ENCODE results near the gene TRHDE.

DNA sequence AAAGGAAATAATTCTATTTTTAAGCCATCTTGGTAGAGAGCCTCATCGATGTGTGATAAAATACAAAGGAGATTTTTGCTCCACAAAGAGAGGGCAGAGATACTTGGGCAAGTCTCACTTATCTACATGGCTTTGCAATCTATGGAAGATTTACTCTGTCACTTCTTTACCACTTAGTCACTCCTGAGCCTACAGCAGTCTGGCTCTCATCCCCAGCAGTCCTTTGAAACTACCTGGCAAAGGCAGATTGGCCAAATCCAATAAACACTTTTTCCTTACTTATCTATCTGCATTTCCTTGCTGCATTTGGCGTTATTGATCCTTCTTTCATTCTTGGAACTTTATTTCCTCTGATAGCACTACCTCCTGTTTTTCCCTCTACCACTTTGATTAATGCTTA is 170.0 kb downstream of the TRHDE start:
- TF ChIP-seq CTCF (IDR thresholded peaks at IDR 0.05; ENCODE audit: poor library complexity, severe bottlenecking), result no peak
- no peak for TF ChIP-seq POLR2AphosphoS5 (IDR thresholded peaks at IDR 0.05)
- TF ChIP-seq RAD21 (conservative IDR thresholded peaks at IDR 0.05), result no peak
- no peak for TF ChIP-seq EZH2 (IDR thresholded peaks at IDR 0.05; ENCODE audit: borderline replicate concordance, insufficient read depth, low read length, poor library complexity, severe bottlenecking)
- TF ChIP-seq, protein P1, sequence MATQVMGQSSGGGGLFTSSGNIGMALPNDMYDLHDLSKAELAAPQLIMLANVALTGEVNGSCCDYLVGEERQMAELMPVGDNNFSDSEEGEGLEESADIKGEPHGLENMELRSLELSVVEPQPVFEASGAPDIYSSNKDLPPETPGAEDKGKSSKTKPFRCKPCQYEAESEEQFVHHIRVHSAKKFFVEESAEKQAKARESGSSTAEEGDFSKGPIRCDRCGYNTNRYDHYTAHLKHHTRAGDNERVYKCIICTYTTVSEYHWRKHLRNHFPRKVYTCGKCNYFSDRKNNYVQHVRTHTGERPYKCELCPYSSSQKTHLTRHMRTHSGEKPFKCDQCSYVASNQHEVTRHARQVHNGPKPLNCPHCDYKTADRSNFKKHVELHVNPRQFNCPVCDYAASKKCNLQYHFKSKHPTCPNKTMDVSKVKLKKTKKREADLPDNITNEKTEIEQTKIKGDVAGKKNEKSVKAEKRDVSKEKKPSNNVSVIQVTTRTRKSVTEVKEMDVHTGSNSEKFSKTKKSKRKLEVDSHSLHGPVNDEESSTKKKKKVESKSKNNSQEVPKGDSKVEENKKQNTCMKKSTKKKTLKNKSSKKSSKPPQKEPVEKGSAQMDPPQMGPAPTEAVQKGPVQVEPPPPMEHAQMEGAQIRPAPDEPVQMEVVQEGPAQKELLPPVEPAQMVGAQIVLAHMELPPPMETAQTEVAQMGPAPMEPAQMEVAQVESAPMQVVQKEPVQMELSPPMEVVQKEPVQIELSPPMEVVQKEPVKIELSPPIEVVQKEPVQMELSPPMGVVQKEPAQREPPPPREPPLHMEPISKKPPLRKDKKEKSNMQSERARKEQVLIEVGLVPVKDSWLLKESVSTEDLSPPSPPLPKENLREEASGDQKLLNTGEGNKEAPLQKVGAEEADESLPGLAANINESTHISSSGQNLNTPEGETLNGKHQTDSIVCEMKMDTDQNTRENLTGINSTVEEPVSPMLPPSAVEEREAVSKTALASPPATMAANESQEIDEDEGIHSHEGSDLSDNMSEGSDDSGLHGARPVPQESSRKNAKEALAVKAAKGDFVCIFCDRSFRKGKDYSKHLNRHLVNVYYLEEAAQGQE (IDR thresholded peaks at IDR 0.05; ENCODE audit: borderline replicate concordance), result no peak
- no peak for TF ChIP-seq SMC3 (conservative IDR thresholded peaks at IDR 0.05; ENCODE audit: poor library complexity)
